Activated T-cell treated with anti-CD3 and anti-CD28 coated beads, Interleukin-2, amount 50 U/mL, for 72 hours (primary cell): ENCODE measurements around the gene IL2RG. TPM values are rescaled to one million over a fixed set of nuclear protein-coding genes. Genes with fewer than 3 reads are reported as not detected.
A peak's percentile ranks its signal among the peaks of the same experiment; 100 is the strongest.

Experiments
- ATAC-seq, 2 donors: fragments of 150-1000 bp; cut with Tn5 transposase; replicated peaks in 1 of 2; 2 replicates each; pipeline ENCODE4 v1.10.0; 2021; ENCODE audit warnings: moderate library complexity in 2 of 2, mild to moderate bottlenecking in 1 of 2
- DNase-seq, 2 donors: peaks; one replicate each; pipeline ENCODE4 v3.0.0; 2021 to 2022; ENCODE audit warnings: mixed read lengths in 1 of 2
- H3K27ac Mint-ChIP-seq: one replicate; pipeline ENCODE4 v1.8.0; 2022; ENCODE audit warnings: mild to moderate bottlenecking, moderate library complexity, mixed read lengths
- H3K27me3 Mint-ChIP-seq: one replicate; pipeline ENCODE4 v1.8.0; 2022; ENCODE audit warnings: low read depth, mixed read lengths
- H3K36me3 Mint-ChIP-seq, 2 donors: one replicate each; pipeline ENCODE4 v1.8.0; 2022; ENCODE audit warnings: mixed read lengths in 2 of 2, mild to moderate bottlenecking in 1 of 2; ENCODE audit not compliant: insufficient read depth in 2 of 2
- H3K4me1 Mint-ChIP-seq: one replicate; pipeline ENCODE4 v1.8.0; 2022; ENCODE audit warnings: low read depth, mixed read lengths
- H3K4me3 Mint-ChIP-seq, 2 donors: one replicate each; pipeline ENCODE4 v1.8.0; 2022; ENCODE audit warnings: mild to moderate bottlenecking in 2 of 2, mixed read lengths in 2 of 2, moderate library complexity in 2 of 2
- H3K9me3 Mint-ChIP-seq, 2 donors: one replicate each; pipeline ENCODE4 v1.8.0; 2022; ENCODE audit warnings: mixed read lengths in 2 of 2
- total RNA-seq, 2 donors: library from RNA; stranded (reverse); gene quantifications; one replicate each; pipeline ENCODE4 v1.2.3, GENCODE V29; 2022

IL2RG gene
- total RNA-seq, 2 donors from 2014 or later = 290 to 348 TPM

DNA sequence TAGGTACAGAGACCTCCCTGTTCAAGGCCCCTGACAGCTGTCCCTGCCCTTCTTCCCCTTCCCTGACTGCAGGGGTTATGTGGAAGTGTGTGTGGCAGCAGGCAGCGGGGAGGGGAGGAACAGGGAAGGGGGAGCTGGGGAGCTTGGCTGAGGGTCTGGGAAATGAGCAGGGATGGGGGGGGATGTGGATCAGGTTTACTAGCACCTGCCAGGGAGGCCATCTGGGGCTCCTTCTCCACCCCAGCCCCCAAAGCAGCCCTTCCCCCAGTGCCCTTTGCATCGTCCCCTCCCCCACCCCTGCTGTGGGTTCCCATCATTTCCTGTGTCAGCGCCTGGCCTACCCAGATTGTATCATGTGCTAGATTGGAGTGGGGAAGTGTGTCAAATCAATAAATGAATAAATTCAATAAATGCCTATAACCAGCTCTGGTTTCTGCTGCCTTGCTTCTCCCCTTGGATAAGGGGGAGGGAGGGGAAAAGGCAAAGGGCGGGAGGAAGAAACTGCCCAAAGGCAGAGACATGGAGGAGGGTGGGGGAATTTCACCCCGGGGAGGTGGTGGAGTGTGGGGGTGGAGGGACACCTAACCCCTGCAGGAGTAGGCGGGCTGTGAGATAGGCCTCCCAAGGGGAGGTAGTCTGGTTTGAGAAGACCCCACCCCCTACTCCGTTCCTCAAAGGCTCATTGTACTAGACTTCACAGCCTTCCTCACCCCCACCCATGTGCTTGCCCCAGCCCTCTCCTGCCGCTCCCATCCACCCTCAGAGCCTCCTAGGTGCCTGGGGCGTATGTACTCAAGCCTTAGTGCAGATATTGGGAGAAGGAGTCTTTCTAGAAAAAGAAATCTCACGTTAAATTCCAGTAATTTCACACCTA lies 8.0 kb downstream of the IL2RG start:
- peaks cover 17% of the 10 kb centered on the region for H3K27me3 Mint-ChIP-seq
- ATAC-seq (peak; percentile 36 to 38), DNase-seq (peak; percentile 47 to 53)
- H3K4me1 Mint-ChIP-seq = peaks cover 88% of the 10 kb centered on the region
- peaks cover 8 to 16% of the 10 kb centered on the region in 2 donors for H3K36me3 Mint-ChIP-seq
- peaks cover 0 to 2% of the 10 kb centered on the region in 2 donors for H3K9me3 Mint-ChIP-seq
- H3K27ac Mint-ChIP-seq = peak overlapping the region; percentile 91
- peak overlapping the region; percentile 79 to 81 for H3K4me3 Mint-ChIP-seq

DNA sequence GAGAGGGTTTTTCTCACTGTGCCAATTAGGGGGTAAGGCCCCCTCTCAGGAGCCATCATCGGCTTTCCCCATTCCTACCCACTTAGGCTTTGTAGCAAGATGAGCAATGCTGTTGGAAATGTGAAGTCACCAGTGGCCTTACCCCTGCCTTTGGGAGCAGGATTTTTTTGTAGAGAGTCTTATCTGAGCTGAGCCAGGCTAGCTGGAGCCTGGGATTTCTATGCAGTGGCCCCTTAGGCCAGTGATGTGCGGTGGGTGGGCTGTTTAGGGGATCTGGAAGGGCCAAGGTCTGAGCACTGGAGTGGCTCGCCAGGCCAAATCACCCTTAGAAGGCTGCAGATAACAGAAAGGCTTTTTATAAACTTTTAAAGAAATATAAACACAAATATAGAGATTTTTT lies 9.1 kb downstream of the IL2RG start:
- Mint-ChIP-seq H3K27me3 (peaks cover 19% of the 10 kb centered on the region), H3K27ac (peak overlapping the region; percentile 91), H3K4me1 (peaks cover 82% of the 10 kb centered on the region), H3K4me3 (no peak overlapping the region), H3K36me3 (peaks cover 7 to 8% of the 10 kb centered on the region in 2 donors), H3K9me3 (peaks cover 0 to 2% of the 10 kb centered on the region in 2 donors)
- ATAC-seq (no peak), DNase-seq (no peak)

DNA sequence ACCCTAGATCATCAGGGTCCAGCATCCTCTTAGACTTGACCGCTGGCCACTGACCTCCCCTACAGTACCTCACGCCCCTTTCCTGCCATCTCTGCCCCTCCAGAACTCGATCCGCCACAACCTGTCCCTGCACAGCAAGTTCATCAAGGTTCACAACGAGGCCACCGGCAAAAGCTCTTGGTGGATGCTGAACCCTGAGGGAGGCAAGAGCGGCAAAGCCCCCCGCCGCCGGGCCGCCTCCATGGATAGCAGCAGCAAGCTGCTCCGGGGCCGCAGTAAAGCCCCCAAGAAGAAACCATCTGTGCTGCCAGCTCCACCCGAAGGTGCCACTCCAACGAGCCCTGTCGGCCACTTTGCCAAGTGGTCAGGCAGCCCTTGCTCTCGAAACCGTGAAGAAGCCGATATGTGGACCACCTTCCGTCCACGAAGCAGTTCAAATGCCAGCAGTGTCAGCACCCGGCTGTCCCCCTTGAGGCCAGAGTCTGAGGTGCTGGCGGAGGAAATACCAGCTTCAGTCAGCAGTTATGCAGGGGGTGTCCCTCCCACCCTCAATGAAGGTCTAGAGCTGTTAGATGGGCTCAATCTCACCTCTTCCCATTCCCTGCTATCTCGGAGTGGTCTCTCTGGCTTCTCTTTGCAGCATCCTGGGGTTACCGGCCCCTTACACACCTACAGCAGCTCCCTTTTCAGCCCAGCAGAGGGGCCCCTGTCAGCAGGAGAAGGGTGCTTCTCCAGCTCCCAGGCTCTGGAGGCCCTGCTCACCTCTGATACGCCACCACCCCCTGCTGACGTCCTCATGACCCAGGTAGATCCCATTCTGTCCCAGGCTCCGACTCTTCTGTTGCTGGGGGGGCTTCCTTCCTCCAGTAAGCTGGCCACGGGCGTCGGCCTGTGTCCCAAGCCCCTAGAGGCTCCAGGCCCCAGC lies 10.5 kb downstream of the IL2RG start:
- peak in 1 of 2 donors; percentile 17 for ATAC-seq
- peak overlapping the region; percentile 33 for H3K27ac Mint-ChIP-seq
- peaks cover 22% of the 10 kb centered on the region for H3K27me3 Mint-ChIP-seq
- H3K36me3 Mint-ChIP-seq = peaks cover 0 to 6% of the 10 kb centered on the region in 2 donors
- no peak for DNase-seq
- no peak overlapping the region for H3K4me3 Mint-ChIP-seq
- peaks cover 72% of the 10 kb centered on the region for H3K4me1 Mint-ChIP-seq
- H3K9me3 Mint-ChIP-seq = no peaks in the 10 kb centered on the region

DNA sequence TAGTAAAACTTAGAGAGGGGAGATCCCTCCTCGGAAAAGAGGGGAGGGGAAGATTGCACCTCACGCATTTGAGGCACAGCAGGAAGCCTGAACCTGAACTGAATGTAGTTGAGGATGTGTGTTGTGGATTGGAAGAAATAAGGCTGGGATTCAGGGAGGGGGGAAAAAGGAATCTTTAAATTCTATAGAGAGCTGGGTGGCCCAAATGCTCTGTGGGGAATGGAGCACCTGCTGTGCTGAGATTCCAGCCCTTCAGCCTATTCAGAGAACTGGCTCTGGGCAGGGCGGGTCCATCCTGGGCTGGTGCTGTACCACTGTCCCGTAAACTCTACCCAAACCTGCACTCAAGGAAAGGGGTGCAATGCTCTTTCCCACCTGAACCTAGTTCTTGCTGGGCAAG lies 11.6 kb downstream of the IL2RG start:
- ATAC-seq = no peak
- no peak overlapping the region for H3K27ac Mint-ChIP-seq
- no peak overlapping the region for H3K4me3 Mint-ChIP-seq
- H3K9me3 Mint-ChIP-seq = no peaks in the 10 kb centered on the region
- H3K4me1 Mint-ChIP-seq = peaks cover 68% of the 10 kb centered on the region
- peaks cover 0 to 3% of the 10 kb centered on the region in 2 donors for H3K36me3 Mint-ChIP-seq
- no peak for DNase-seq
- peaks cover 26% of the 10 kb centered on the region for H3K27me3 Mint-ChIP-seq

DNA sequence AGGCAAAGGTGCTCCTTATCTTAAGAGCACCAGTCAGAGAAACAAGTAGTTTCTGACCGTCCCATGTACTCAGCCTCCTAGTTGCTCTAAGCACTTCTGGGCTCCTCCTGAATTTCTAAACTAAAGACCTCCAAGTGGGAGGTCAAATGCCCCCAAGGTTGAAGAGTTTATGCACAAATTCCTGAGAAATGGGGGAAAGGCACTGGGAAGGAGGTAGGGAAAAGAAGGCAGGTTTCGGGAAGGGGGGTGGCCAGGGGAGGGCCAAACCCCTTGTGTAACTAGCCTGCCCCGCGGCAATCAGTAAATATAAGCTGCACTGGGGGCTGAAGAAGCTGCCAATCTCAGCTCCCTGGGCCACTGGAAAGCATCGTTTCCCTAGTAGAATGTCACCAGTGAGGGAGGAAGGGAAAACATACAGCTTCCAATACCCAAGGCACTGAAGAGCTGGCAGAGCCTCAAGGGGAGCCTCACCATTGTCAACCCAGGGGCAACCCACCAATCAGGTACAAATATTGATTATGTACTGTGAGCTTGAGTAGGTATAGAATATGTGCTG lies 12.3 kb downstream of the IL2RG start:
- H3K27me3 Mint-ChIP-seq = peaks cover 33% of the 10 kb centered on the region
- no peak overlapping the region for H3K4me3 Mint-ChIP-seq
- H3K9me3 Mint-ChIP-seq = no peaks in the 10 kb centered on the region
- peaks cover 61% of the 10 kb centered on the region for H3K4me1 Mint-ChIP-seq
- no peak overlapping the region for H3K27ac Mint-ChIP-seq
- ATAC-seq (no peak), DNase-seq (no peak)
- H3K36me3 Mint-ChIP-seq = peaks cover 0 to 1% of the 10 kb centered on the region in 2 donors

DNA sequence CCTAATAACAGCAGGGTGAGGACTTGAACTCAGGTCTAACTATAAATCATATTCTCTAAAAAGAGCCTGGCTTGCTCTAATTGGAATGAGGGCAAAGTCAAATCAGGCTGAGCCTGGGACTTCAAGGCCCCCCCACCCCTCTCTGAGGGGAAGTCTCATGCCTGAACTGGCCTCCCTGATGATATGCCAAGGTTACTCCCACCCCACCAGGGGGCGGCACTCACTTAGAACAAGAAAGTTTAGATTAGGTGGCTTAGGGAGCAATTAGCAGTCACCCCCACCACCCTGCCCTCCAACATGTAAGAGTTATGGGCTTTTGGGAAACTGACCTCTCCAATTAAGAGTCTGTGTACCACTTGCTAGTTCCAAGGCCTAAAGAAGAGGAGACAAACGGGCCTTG lies 13.1 kb downstream of the IL2RG start:
- peak; percentile 40 to 47 for ATAC-seq
- Mint-ChIP-seq H3K27me3 (peaks cover 40% of the 10 kb centered on the region), H3K27ac (peak overlapping the region; percentile 32), H3K36me3 (peaks cover 0 to 1% of the 10 kb centered on the region in 2 donors), H3K4me1 (peaks cover 58% of the 10 kb centered on the region), H3K4me3 (peak overlapping the region in 1 of 2 donors; percentile 60), H3K9me3 (no peaks in the 10 kb centered on the region)
- peak; percentile 73 to 77 for DNase-seq

DNA sequence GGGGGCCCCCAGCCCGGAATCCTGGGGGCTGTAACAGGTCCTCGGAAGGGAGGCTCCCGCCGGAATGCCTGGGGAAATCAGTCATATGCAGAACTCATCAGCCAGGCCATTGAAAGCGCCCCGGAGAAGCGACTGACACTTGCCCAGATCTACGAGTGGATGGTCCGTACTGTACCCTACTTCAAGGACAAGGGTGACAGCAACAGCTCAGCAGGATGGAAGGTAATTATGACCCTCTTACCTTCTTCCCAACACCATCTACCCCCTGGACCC lies 14.7 kb downstream of the IL2RG start:
- Mint-ChIP-seq H3K9me3 (no peaks in the 10 kb centered on the region), H3K27me3 (peaks cover 42% of the 10 kb centered on the region), H3K36me3 (peaks cover 0 to 1% of the 10 kb centered on the region in 2 donors), H3K27ac (no peak overlapping the region), H3K4me3 (peak overlapping the region; percentile 98 to 100), H3K4me1 (peaks cover 45% of the 10 kb centered on the region)
- DNase-seq = no peak
- peak in 1 of 2 donors; percentile 4 for ATAC-seq

DNA sequence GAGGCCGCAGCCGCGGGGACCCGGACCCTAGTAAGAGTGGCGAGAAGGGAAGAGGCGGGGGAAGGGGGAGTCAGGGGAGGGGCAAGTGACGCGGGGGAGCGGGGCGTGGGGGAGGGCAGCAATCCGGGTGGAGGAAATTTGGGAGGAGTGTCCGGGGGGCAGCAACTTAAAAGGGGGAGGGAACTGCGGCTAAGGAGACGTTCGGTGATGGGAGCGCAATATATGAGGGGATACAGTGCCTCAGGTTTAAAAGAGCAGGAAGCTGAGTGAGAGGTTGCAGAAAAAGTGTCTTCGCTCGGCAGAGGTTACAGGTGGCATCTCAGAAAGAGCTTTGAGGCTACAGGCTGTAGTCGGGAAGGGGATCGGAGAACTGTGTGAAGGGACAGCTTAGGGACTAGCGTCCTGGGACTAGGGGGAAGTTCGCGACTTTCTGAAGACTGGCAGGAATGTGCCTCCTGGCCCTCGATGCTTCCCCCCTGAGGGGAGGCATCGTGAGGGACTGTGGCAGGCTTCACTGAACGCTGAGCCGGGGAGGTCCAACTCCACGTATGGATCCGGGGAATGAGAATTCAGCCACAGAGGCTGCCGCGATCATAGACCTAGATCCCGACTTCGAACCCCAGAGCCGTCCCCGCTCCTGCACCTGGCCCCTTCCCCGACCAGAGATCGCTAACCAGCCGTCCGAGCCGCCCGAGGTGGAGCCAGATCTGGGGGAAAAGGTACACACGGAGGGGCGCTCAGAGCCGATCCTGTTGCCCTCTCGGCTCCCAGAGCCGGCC lies 15.2 kb downstream of the IL2RG start:
- peak in 1 of 2 donors; percentile 18 for DNase-seq
- no peaks in the 10 kb centered on the region for H3K9me3 Mint-ChIP-seq
- peaks cover 0 to 1% of the 10 kb centered on the region in 2 donors for H3K36me3 Mint-ChIP-seq
- H3K4me1 Mint-ChIP-seq = peaks cover 40% of the 10 kb centered on the region
- H3K27ac Mint-ChIP-seq = peak overlapping the region; percentile 94
- ATAC-seq = peak; percentile 59
- peaks cover 42% of the 10 kb centered on the region for H3K27me3 Mint-ChIP-seq
- peak overlapping the region; percentile 98 to 100 for H3K4me3 Mint-ChIP-seq

DNA sequence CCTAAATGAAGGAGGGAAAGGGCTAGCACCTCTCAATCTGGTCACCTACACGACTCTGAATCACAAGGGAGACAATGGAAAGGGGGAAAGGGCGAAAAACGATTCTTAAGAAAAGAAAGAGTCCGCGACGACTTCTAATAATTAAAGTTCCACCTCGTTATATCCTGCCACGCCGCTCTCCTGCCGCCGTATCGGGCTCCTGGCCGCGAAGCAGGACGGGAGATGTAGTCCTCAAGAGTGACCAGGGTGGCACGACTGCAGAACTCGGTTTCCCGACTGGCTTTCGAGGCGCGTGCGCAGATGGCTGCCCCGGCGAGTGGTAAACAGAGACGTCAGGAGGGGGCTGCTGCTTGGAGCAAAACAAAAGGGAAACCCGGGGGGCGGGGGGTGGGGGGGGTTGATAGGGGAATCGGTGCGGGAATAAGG lies 15.8 kb downstream of the IL2RG start, which contains the start of gene FOXO4:
TSS of gene FOXO4 (plus strand) at position 297 of the 426 bp plus-strand sequence. CDS start 678 bp downstream, outside the sequence.
- Mint-ChIP-seq H3K4me3 (peak within 1 kb of the TSS; percentile 98 to 100), H3K9me3 (no peaks in the 10 kb centered on the region), H3K27me3 (peaks cover 39% of the 10 kb centered on the region), H3K36me3 (peaks cover 0 to 1% of the 10 kb centered on the region in 2 donors), H3K4me1 (peaks cover 34% of the 10 kb centered on the region), H3K27ac (peak within 1 kb of the TSS; percentile 94)
- ATAC-seq (peak; percentile 84 to 90), DNase-seq (peak; percentile 84 to 90)

DNA sequence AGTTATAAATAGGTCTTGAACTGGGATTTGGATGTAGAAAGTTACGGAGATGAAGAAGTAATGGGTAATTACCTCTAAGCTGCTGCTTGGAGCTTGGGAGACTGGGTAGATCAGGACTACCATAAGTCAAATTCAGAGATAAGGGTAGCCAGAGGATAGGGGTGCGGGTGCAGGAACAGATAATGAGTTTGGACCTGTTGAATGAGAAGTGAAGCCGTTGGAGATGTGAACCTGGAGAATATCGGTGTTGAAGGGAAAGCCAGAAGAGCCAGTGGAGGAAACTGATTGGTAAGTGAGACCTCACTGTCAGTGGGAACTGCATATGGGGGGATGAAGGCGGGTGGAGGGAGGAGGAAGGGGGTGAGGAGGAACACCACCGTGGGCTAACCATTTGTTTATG lies 16.3 kb downstream of the IL2RG start:
- Mint-ChIP-seq H3K4me1 (peaks cover 32% of the 10 kb centered on the region), H3K27ac (no peak overlapping the region), H3K27me3 (peaks cover 36% of the 10 kb centered on the region), H3K9me3 (no peaks in the 10 kb centered on the region), H3K4me3 (peak overlapping the region; percentile 98 to 100), H3K36me3 (peaks cover 0 to 1% of the 10 kb centered on the region in 2 donors)
- DNase-seq (no peak), ATAC-seq (no peak)

DNA sequence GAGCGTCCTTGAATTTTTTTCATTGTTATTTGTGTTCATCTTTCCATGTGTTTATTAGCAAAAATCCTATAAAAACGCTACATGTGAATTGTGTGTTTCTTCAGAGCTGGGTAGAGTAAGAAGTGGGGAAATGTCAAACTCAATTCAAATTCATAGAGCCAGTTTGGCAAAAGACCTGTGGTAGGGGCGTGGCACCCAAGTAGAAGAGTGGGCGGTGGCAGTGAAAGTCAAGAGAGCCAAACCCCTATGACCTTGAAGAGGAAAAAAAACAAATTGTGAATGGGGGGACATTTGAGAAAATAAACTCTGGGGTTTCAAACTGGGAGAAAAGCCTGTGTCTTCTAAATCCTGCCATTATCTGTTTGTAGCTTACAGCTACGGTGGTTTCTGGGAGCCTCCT lies 20.1 kb downstream of the IL2RG start:
- H3K27me3 Mint-ChIP-seq = peaks cover 21% of the 10 kb centered on the region
- ATAC-seq (no peak), DNase-seq (no peak)
- H3K27ac Mint-ChIP-seq = no peak overlapping the region
- H3K4me3 Mint-ChIP-seq = no peak overlapping the region
- no peaks in the 10 kb centered on the region for H3K9me3 Mint-ChIP-seq
- H3K36me3 Mint-ChIP-seq = peaks cover 0 to 1% of the 10 kb centered on the region in 2 donors
- peaks cover 13% of the 10 kb centered on the region for H3K4me1 Mint-ChIP-seq

DNA sequence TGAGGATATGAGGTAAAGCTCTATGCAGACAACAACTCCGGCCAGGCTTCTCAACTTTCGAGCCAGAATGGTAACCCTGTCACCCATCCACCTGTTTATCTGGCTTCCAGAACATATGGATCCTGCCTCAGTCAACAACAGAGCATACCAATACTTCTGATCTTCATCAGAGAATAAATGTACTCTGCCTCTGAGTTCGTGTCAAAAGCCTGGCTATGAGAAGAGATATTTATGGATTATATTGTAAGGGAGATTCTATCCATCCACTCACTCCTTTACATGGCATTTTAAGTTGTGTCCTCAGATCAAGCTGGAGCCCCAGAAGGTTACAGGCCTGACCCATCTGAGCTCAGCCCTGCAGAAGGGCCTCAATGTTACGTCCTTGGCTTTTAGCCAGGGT lies 25.5 kb downstream of the IL2RG start:
- Mint-ChIP-seq H3K9me3 (no peaks in the 10 kb centered on the region), H3K27ac (no peak overlapping the region), H3K4me3 (no peak overlapping the region), H3K36me3 (no peaks in the 10 kb centered on the region), H3K4me1 (peaks cover 12% of the 10 kb centered on the region), H3K27me3 (no peaks in the 10 kb centered on the region)
- ATAC-seq (no peak), DNase-seq (no peak)
